Mesendoderm (in vitro differentiated cells): ENCODE measurements around the gene ACSL6.

ENCODE experiments used
- DNase-seq: peaks from one replicate; pipeline ENCODE4 v3.0.0; 2013
- H2AK5ac ChIP-seq: 2 replicates; pipeline ENCODE4 v1.6.1; 2013; ENCODE audit warnings: low read length, inconsistent platforms
- H2BK120ac ChIP-seq: 2 replicates; pipeline ENCODE4 v1.6.1; 2013; ENCODE audit warnings: low read depth, mild to moderate bottlenecking, low read length, moderate library complexity, mixed read lengths
- H2BK15ac ChIP-seq: replicated peaks from 2 replicates; pipeline ENCODE4 v1.6.1; 2013; ENCODE audit warnings: low read depth, mild to moderate bottlenecking, moderate library complexity
- H2BK5ac ChIP-seq: 2 replicates; pipeline ENCODE4 v1.6.1; 2013; ENCODE audit warnings: low read length, inconsistent platforms
- H3K18ac ChIP-seq: 2 replicates; pipeline ENCODE4 v1.6.1; 2013; ENCODE audit warnings: mild to moderate bottlenecking, low read length, mixed read lengths
- H3K23ac ChIP-seq: one replicate; pipeline ENCODE4 v1.6.1; 2013; ENCODE audit warnings: low read length
- H3K27ac ChIP-seq: 2 replicates; pipeline ENCODE4 v1.5.1; 2013; ENCODE audit warnings: low read depth, mild to moderate bottlenecking, inconsistent platforms, low read length, moderate library complexity
- H3K27me3 ChIP-seq: 2 replicates; pipeline ENCODE4 v1.6.1; 2013; ENCODE audit warnings: low read length, control low read depth, mild to moderate bottlenecking, inconsistent platforms; ENCODE audit not compliant: insufficient read depth, poor library complexity
- H3K36me3 ChIP-seq: 2 replicates; pipeline ENCODE4 v1.6.1; 2013; ENCODE audit warnings: low read length, inconsistent platforms; ENCODE audit not compliant: control insufficient read depth, insufficient read depth
- H3K4ac ChIP-seq: one replicate; pipeline ENCODE4 v1.6.1; 2013; ENCODE audit warnings: low read depth, mild to moderate bottlenecking, low read length, moderate library complexity
- H3K4me1 ChIP-seq: 2 replicates; pipeline ENCODE4 v1.6.1; 2013; ENCODE audit warnings: low read depth, low read length, inconsistent platforms; ENCODE audit not compliant: control insufficient read depth
- H3K4me2 ChIP-seq: 2 replicates; pipeline ENCODE4 v1.6.1; 2013; ENCODE audit warnings: low read length
- H3K4me3 ChIP-seq: 2 replicates; pipeline ENCODE4 v1.5.1; 2013; ENCODE audit warnings: mild to moderate bottlenecking, low read length
- H3K56ac ChIP-seq: one replicate; pipeline ENCODE4 v1.6.1; 2013; ENCODE audit warnings: low read length
- H3K79me1 ChIP-seq: 2 replicates; pipeline ENCODE4 v1.6.1; 2013; ENCODE audit warnings: low read length, inconsistent platforms
- H3K79me2 ChIP-seq: 2 replicates; pipeline ENCODE4 v1.6.1; 2013; ENCODE audit warnings: mild to moderate bottlenecking, low read length; ENCODE audit not compliant: control insufficient read depth, insufficient read depth
- H3K9ac ChIP-seq: 2 replicates; pipeline ENCODE4 v1.6.1; 2013; ENCODE audit warnings: low read length, inconsistent platforms
- H4K5ac ChIP-seq: one replicate; pipeline ENCODE4 v1.6.1; 2013; ENCODE audit warnings: low read length
- H4K8ac ChIP-seq: one replicate; pipeline ENCODE4 v1.6.1; 2013; ENCODE audit warnings: low read depth, mild to moderate bottlenecking, control low read depth, low read length, moderate library complexity
- WGBS: extraction: QIAGEN DNeasy Blood & Tissue Kit; methylation state at CpG from one replicate; pipeline ENCODE4 v1.1.7; 2013; ENCODE audit warnings: low lambda C conversion rate, missing lambda C conversion rate; ENCODE audit not compliant: insufficient coverage; ENCODE audit errors: extremely low coverage; 5-methylcytosine and 5-hydroxymethylcytosine counted together

The ACSL6 gene

DNA sequence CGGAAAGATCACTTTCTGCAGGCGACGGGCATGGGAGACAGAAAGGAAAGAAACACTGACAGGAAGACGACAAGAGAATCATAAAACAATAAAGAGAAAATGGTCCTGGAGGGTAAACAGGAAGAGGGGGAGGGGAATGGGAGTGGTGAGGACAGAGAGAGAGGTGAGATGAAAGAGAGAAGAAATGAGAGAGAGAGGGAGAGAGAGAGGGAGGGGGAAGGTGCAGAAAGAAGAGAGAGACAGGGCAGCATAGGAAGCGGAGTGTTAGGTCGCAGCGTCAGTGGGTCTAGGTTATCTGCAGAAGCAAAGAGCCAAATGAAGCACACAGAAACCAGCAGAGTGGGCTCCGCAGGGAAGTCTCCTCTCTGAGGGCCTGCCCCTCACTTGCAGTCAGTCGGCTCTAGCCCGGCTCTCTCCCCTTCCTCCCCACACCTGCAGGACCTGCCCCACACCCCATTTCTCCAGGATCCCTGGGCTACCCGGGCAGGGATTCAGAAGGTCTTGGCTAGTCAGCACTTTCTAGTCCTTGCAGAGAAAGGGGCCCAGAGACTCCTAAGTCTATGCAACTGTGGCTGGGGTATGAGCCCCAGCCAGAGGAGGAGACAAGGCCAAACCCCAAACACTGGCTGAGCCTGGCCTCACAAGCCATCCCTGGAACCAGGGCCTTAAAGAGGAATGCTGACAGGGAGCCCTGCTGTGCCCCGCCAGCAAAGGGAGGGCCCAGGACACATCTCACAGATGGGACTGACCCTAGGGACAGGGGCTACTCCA is 36.3 kb downstream of the ACSL6 start:
- Histone ChIP-seq H2BK15ac (no peak overlapping the region), H4K5ac (no peak overlapping the region), H2BK120ac (no peak overlapping the region), H3K4ac (no peak overlapping the region), H2BK5ac (no peak overlapping the region), H3K4me3 (no peak overlapping the region), H3K4me1 (no peaks in the 10 kb centered on the region), H3K36me3 (no peaks in the 10 kb centered on the region), H3K9ac (no peak overlapping the region), H4K8ac (no peak overlapping the region), H3K27me3 (no peaks in the 10 kb centered on the region), H3K23ac (no peak overlapping the region), H3K79me1 (no peaks in the 10 kb centered on the region), H3K4me2 (no peak overlapping the region), H2AK5ac (no peak overlapping the region), H3K56ac (peak overlapping the region; percentile 0), H3K79me2 (no peaks in the 10 kb centered on the region), H3K18ac (no peak overlapping the region), H3K27ac (no peak overlapping the region)
- WGBS = no CpG with 5 or more reads among the region's 12 CpGs
- peak; percentile 6 for DNase-seq

DNA sequence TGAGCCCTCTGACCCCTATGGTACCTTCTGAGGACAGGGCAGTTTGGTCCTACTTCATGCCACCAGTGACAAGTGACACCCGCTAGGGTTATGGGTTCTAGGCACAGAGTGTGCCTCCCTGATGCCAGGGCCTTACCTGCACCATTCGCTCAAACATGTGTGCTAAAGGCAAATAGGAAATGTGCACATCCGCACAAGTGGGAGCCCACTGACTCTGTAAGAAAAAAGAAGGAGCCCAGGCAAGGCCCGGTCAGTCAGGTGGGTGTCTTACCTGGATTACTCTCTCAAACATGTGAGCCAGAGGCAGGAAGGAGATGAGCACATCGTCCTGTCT is 36.9 kb downstream of the ACSL6 start:
- no peak for DNase-seq
- Histone ChIP-seq H2BK15ac (no peak overlapping the region), H4K5ac (no peak overlapping the region), H3K79me2 (no peaks in the 10 kb centered on the region), H3K18ac (no peak overlapping the region), H3K4me1 (no peaks in the 10 kb centered on the region), H2BK120ac (no peak overlapping the region), H2AK5ac (no peak overlapping the region), H3K9ac (no peak overlapping the region), H4K8ac (no peak overlapping the region), H3K27me3 (no peaks in the 10 kb centered on the region), H3K4me2 (no peak overlapping the region), H3K4me3 (no peak overlapping the region), H3K4ac (no peak overlapping the region), H3K27ac (no peak overlapping the region), H2BK5ac (no peak overlapping the region), H3K23ac (no peak overlapping the region), H3K36me3 (no peaks in the 10 kb centered on the region), H3K56ac (no peak overlapping the region), H3K79me1 (no peaks in the 10 kb centered on the region)
- no CpG with 5 or more reads among the region's 5 CpGs for WGBS

DNA sequence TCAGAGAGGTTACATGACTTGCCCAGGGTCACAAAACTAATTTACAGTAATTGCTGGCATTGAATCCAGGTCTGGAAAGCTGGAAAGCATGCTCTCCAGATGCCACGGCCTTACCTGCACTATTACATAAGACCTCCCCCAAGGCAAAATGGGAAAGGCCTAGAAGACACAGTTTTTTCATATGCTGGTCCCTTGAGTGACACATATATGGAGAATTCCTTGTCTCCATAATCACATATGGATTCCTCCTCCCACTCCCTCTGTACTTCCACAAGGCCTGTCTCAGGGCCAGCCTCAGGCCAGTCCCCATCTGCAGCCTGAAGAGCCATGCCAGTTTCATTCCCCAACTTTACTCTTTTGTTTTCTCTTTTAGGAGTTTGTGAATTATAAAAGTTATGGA is 37.4 kb downstream of the ACSL6 start:
- no peaks in the 10 kb centered on the region for H3K79me2 ChIP-seq
- no peak overlapping the region for H3K23ac ChIP-seq
- H2BK5ac ChIP-seq = no peak overlapping the region
- H2BK15ac ChIP-seq = no peak overlapping the region
- no peak overlapping the region for H3K18ac ChIP-seq
- H4K8ac ChIP-seq = no peak overlapping the region
- H3K4me3 ChIP-seq = no peak overlapping the region
- no peak overlapping the region for H4K5ac ChIP-seq
- no peaks in the 10 kb centered on the region for H3K27me3 ChIP-seq
- no peak overlapping the region for H2BK120ac ChIP-seq
- no peak overlapping the region for H2AK5ac ChIP-seq
- DNase-seq = no peak
- no peak overlapping the region for H3K9ac ChIP-seq
- H3K4ac ChIP-seq = no peak overlapping the region
- no peaks in the 10 kb centered on the region for H3K79me1 ChIP-seq
- H3K4me2 ChIP-seq = no peak overlapping the region
- H3K4me1 ChIP-seq = no peaks in the 10 kb centered on the region
- no peak overlapping the region for H3K56ac ChIP-seq
- no CpG with 5 or more reads among the region's 1 CpG for WGBS
- no peak overlapping the region for H3K27ac ChIP-seq
- no peaks in the 10 kb centered on the region for H3K36me3 ChIP-seq

DNA sequence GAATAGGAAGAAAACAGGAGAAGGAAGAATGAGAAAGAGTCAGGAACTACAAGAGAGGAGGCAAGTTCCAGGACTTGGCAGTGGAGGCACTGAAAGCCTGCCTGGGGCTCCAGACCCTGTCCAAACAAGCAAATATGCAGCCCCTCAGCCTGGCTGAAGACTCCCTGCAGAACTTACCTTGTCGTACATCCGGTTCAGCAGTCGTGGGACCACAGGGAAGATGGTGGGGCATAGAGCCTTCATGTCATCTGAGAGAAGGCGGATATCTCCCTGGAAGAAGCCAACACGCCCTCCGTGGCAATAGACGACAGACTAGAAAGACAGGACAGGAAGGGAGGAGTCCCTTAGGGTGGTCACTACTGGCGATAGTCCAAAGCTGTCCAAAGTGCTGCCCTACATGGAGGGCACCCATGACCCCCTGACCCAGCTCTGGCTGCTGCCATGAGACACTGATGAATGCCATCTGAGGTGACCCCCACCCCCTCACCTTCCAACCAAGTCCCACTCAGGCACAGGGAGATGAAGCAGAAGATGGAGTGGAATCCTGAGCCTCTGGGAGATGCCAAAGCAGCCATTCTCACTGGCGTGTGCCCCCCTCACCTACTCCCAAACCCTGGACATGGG is 38.3 kb downstream of the ACSL6 start:
- no CpG with 5 or more reads among the region's 9 CpGs for WGBS
- H3K56ac ChIP-seq = no peak overlapping the region
- no peak overlapping the region for H3K27ac ChIP-seq
- no peaks in the 10 kb centered on the region for H3K79me1 ChIP-seq
- H3K18ac ChIP-seq = no peak overlapping the region
- no peak overlapping the region for H4K5ac ChIP-seq
- H3K4me2 ChIP-seq = no peak overlapping the region
- no peak overlapping the region for H3K4me3 ChIP-seq
- DNase-seq = no peak
- H3K9ac ChIP-seq = no peak overlapping the region
- H3K36me3 ChIP-seq = no peaks in the 10 kb centered on the region
- H2AK5ac ChIP-seq = no peak overlapping the region
- H3K27me3 ChIP-seq = no peaks in the 10 kb centered on the region
- H3K79me2 ChIP-seq = no peaks in the 10 kb centered on the region
- no peaks in the 10 kb centered on the region for H3K4me1 ChIP-seq
- H4K8ac ChIP-seq = no peak overlapping the region
- H3K23ac ChIP-seq = no peak overlapping the region
- no peak overlapping the region for H2BK120ac ChIP-seq
- no peak overlapping the region for H2BK15ac ChIP-seq
- no peak overlapping the region for H3K4ac ChIP-seq
- H2BK5ac ChIP-seq = no peak overlapping the region

DNA sequence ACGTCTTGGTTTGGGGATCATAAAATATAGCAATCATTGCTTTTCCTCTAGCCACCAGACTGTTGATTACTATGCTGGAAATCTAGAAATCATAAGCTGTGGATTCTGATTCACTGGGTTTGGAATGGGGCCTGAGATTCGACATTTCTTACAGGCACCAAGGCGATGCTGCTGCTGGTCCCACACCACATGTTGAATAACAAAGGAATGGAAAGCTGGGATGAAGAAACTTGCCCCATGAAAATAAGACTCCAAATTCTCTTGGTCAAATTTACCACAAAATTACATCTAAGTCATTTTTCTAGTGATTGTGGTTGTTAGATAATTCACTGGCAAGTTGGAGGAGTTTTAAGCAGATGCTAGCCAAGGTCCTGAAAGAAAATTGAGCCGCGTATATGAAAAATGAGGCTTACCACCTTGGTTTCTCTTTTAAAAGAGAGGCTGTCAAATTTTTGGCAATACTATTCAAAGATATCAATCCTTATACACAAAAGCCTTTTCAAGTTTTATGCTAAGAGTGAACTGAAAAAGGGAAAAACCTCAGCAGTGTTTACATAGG is 43.0 kb downstream of the ACSL6 start:
- Histone ChIP-seq H3K79me2 (no peaks in the 10 kb centered on the region), H4K8ac (no peak overlapping the region), H3K9ac (no peak overlapping the region), H2AK5ac (no peak overlapping the region), H3K4me2 (no peak overlapping the region), H3K4me1 (no peaks in the 10 kb centered on the region), H3K18ac (no peak overlapping the region), H3K27ac (no peak overlapping the region), H3K4ac (no peak overlapping the region), H3K27me3 (no peaks in the 10 kb centered on the region), H3K23ac (no peak overlapping the region), H3K56ac (no peak overlapping the region), H2BK5ac (no peak overlapping the region), H3K36me3 (no peaks in the 10 kb centered on the region), H4K5ac (no peak overlapping the region), H3K4me3 (no peak overlapping the region), H2BK15ac (no peak overlapping the region), H3K79me1 (no peaks in the 10 kb centered on the region), H2BK120ac (no peak overlapping the region)
- WGBS = no CpG with 5 or more reads among the region's 5 CpGs
- no peak for DNase-seq
